ENCODE data around the gene BRD3OS.

GRCh38 chr9:133976191-133976861 is 49.0 kb upstream of the BRD3OS start:
- TF ChIP-seq CTCF (IDR thresholded peaks at IDR 0.05) (no peak), POLR2A (IDR thresholded peaks at IDR 0.05) (no peak)

Measured in esophagus squamous epithelium (tissue), 4 donors.